H1 (cell line): ENCODE data around the gene BICDL1. TPM values are rescaled to one million over a fixed set of nuclear protein-coding genes. Genes with fewer than 3 reads are reported as not detected.

Experiments used
- CTCF ChIA-PET: fragments of 300-600 bp; sonication (Branson Sonifier 250); formaldehyde crosslinking; loops from one replicate; lab custom pipeline; 2021; ENCODE audit not compliant: partially characterized antibody; lab: Charles Lee
- POLR2A ChIA-PET: fragments of 300-600 bp; sonication (Branson Sonifier 250); formaldehyde crosslinking; loops from one replicate; lab custom pipeline; 2021; ENCODE audit warnings: inconsistent platforms; ENCODE audit not compliant: partially characterized antibody; lab: Charles Lee
- DNase-seq, 2 experiments: peaks; one replicate each; pipeline versions ENCODE4 v3.0.0 to v3.0.0-alpha.2; 2010 to 2022; ENCODE audit warnings: low spot score in 2 of 2, low read depth in 1 of 2, mixed read lengths in 1 of 2
- FAIRE-seq: peaks from 2 replicates; lab custom pipeline; 2011; peaks lifted over from hg19 to GRCh38; lab: Jason Lieb, UNC
- H2AFZ ChIP-seq: 2 replicates; pipeline ENCODE4 v1.8.1; 2012; ENCODE audit warnings: low read length, inconsistent platforms
- H2AK5ac ChIP-seq: 2 replicates; pipeline ENCODE4 v1.6.1; 2013; ENCODE audit warnings: low read depth, low read length
- H2BK120ac ChIP-seq: replicated peaks from 2 replicates; pipeline ENCODE3; 2013; ENCODE audit warnings: low read depth, low read length, inconsistent platforms
- H2BK12ac ChIP-seq: 2 replicates; pipeline ENCODE4 v1.6.1; 2013; ENCODE audit warnings: low read depth, low read length
- H2BK15ac ChIP-seq: 2 replicates; pipeline ENCODE4 v1.6.1; 2013; ENCODE audit warnings: low read length
- H2BK20ac ChIP-seq: 2 replicates; pipeline ENCODE4 v1.6.1; 2013; ENCODE audit warnings: low read length
- H2BK5ac ChIP-seq: 2 replicates; pipeline ENCODE4 v1.6.1; 2013; ENCODE audit warnings: low read depth, low read length
- H3K14ac ChIP-seq: 2 replicates; pipeline ENCODE4 v1.6.1; 2013; ENCODE audit warnings: inconsistent platforms; ENCODE audit not compliant: insufficient read length
- H3K18ac ChIP-seq: 2 replicates; pipeline ENCODE4 v1.6.1; 2013; ENCODE audit warnings: low read length; ENCODE audit errors: extremely low read depth
- H3K23ac ChIP-seq: 2 replicates; pipeline ENCODE4 v1.6.1; 2013; ENCODE audit warnings: inconsistent platforms; ENCODE audit not compliant: insufficient read length
- H3K23me2 ChIP-seq: 2 replicates; pipeline ENCODE4 v1.6.1; 2013; ENCODE audit warnings: low read depth, low read length
- H3K27ac ChIP-seq: 2 replicates; pipeline ENCODE4 v1.6.1; 2011; ENCODE audit warnings: low read depth, low read length, inconsistent platforms
- H3K27me3 ChIP-seq, 4 experiments: replicated peaks in 1 of 4; 1 replicate in 1 of 4; 2 replicates in 3 of 4; pipeline versions ENCODE4 v1.6.1 to v1.8.1; 2011 to 2013; ENCODE audit warnings: low read length in 3 of 4, mild to moderate bottlenecking in 3 of 4, inconsistent platforms in 2 of 4, mixed read lengths in 2 of 4, moderate library complexity in 1 of 4; ENCODE audit not compliant: control insufficient read depth in 3 of 4, insufficient read depth in 3 of 4; ENCODE audit errors: extremely low read depth in 1 of 4
- H3K36me3 ChIP-seq, 4 experiments: 2 replicates each; pipeline versions ENCODE4 v1.6.1 to v1.8.1; 2011 to 2013; ENCODE audit warnings: mild to moderate bottlenecking in 4 of 4, low read length in 3 of 4, moderate library complexity in 2 of 4, control low read depth in 1 of 4, inconsistent platforms in 1 of 4; ENCODE audit not compliant: insufficient read depth in 4 of 4, control insufficient read depth in 2 of 4
- H3K4ac ChIP-seq: replicated peaks from 2 replicates; pipeline ENCODE3; 2013; ENCODE audit warnings: low read length, low read depth, mixed read lengths, inconsistent platforms; ENCODE audit not compliant: insufficient read length
- H3K4me1 ChIP-seq, 4 experiments: replicated peaks in 1 of 4; 1 replicate in 1 of 4; 2 replicates in 3 of 4; pipeline versions ENCODE4 v1.6.1 to v1.8.1; 2011 to 2013; ENCODE audit warnings: low read length in 3 of 4, inconsistent platforms in 2 of 4, mixed read lengths in 1 of 4; ENCODE audit not compliant: insufficient read depth in 4 of 4, control insufficient read depth in 3 of 4
- H3K4me2 ChIP-seq, 2 experiments: 2 replicates each; pipeline versions ENCODE4 v1.6.1 to v1.8.1; 2011 to 2013; ENCODE audit warnings: low read depth in 2 of 2, low read length in 2 of 2, control low read depth in 1 of 2, inconsistent platforms in 1 of 2, mild to moderate bottlenecking in 1 of 2; ENCODE audit not compliant: insufficient read depth in 1 of 2
- H3K4me3 ChIP-seq, 4 experiments: fragments of 200-600, 300-600 bp in 1 of 4; sonication (generic), shearing (Covaris generic), sonication (Bioruptor Twin) in 1 of 4; 2 replicates each; pipeline versions ENCODE4 v1.5.1 to v1.8.1; 2011 to 2016; ENCODE audit warnings: low read length in 4 of 4, low read depth in 3 of 4, control low read depth in 2 of 4, inconsistent platforms in 2 of 4, mild to moderate bottlenecking in 2 of 4, mixed read lengths in 1 of 4, moderate library complexity in 1 of 4; ENCODE audit not compliant: insufficient read depth in 2 of 4; ENCODE audit errors: extremely low read depth in 1 of 4
- H3K56ac ChIP-seq: replicated peaks from 2 replicates; pipeline ENCODE3; 2013; ENCODE audit warnings: low read depth, mild to moderate bottlenecking, mixed read lengths, low read length, inconsistent platforms; ENCODE audit not compliant: insufficient read length
- H3K79me1 ChIP-seq: 2 replicates; pipeline ENCODE4 v1.6.1; 2013; ENCODE audit warnings: low read depth, low read length, control low read depth
- H3K79me2 ChIP-seq, 2 experiments: 2 replicates each; pipeline versions ENCODE4 v1.6.1 to v1.8.1; 2012 to 2013; ENCODE audit warnings: low read length in 2 of 2, mild to moderate bottlenecking in 2 of 2, inconsistent platforms in 1 of 2; ENCODE audit not compliant: insufficient read depth in 2 of 2, control insufficient read depth in 1 of 2
- H3K9ac ChIP-seq, 4 experiments: replicated peaks in 1 of 4; 1 replicate in 1 of 4; 2 replicates in 3 of 4; pipeline versions ENCODE4 v1.6.1 to v1.8.1; 2011 to 2013; ENCODE audit warnings: low read depth in 3 of 4, low read length in 3 of 4, control low read depth in 2 of 4, mild to moderate bottlenecking in 2 of 4, moderate library complexity in 2 of 4, inconsistent platforms in 1 of 4; ENCODE audit errors: extremely low read depth in 1 of 4
- H3K9me3 ChIP-seq, 2 experiments: 2 replicates each; pipeline versions ENCODE4 v1.6.1 to v1.8.1; 2012 to 2013; ENCODE audit warnings: mild to moderate bottlenecking in 2 of 2, moderate library complexity in 2 of 2, control low read depth in 1 of 2, inconsistent platforms in 1 of 2, low read depth in 1 of 2, low read length in 1 of 2, mixed read lengths in 1 of 2; ENCODE audit not compliant: insufficient read depth in 2 of 2
- H4K20me1 ChIP-seq, 2 experiments: replicated peaks in 1 of 2; 2 replicates each; pipeline versions ENCODE3 to v1.8.1; 2011 to 2013; ENCODE audit warnings: inconsistent platforms in 2 of 2, low read length in 2 of 2, mild to moderate bottlenecking in 1 of 2; ENCODE audit not compliant: insufficient read depth in 2 of 2, control insufficient read depth in 1 of 2
- H4K5ac ChIP-seq: 2 replicates; pipeline ENCODE4 v1.6.1; 2013; ENCODE audit warnings: low read length, low read depth, mixed read lengths, inconsistent platforms; ENCODE audit not compliant: insufficient read length
- H4K8ac ChIP-seq: 2 replicates; pipeline ENCODE4 v1.8.0; 2013; ENCODE audit warnings: mild to moderate bottlenecking, moderate library complexity, low read length, inconsistent platforms; ENCODE audit not compliant: insufficient read depth; ENCODE audit errors: extremely low read depth
- H4K91ac ChIP-seq: replicated peaks from 2 replicates; pipeline ENCODE3; 2013; ENCODE audit warnings: low read length, mixed read lengths, inconsistent platforms; ENCODE audit not compliant: insufficient read length
- CHD1 ChIP-seq: IDR thresholded peaks from 2 replicates; pipeline ENCODE4 v1.6.1; 2012; ENCODE audit warnings: low read depth, low read length, improper control_type of control experiment
- CHD2 ChIP-seq: IDR thresholded peaks from 2 replicates; pipeline ENCODE4 v1.6.1; 2012; ENCODE audit warnings: low read length, improper control_type of control experiment
- EP300 ChIP-seq, 2 experiments: IDR thresholded peaks; 1 replicate in 1 of 2; 2 replicates in 1 of 2; pipeline ENCODE4 v1.6.1; 2011 to 2012; ENCODE audit warnings: low read depth in 2 of 2, low read length in 2 of 2, mild to moderate bottlenecking in 2 of 2, borderline replicate concordance in 1 of 2, inconsistent platforms in 1 of 2, moderate library complexity in 1 of 2
- FOSL1 ChIP-seq: IDR thresholded peaks from 2 replicates; pipeline ENCODE4 v1.6.1; 2011; ENCODE audit warnings: mild to moderate bottlenecking, low read depth, low read length, moderate library complexity; ENCODE audit not compliant: insufficient read depth
- JUN ChIP-seq: IDR thresholded peaks from 2 replicates; pipeline ENCODE4 v1.6.1; 2011; ENCODE audit warnings: low read depth, mild to moderate bottlenecking, improper control_type of control experiment, low read length
- MAX ChIP-seq: IDR thresholded peaks from 2 replicates; pipeline ENCODE4 v1.6.1; 2012; ENCODE audit warnings: inconsistent platforms
- SAP30 ChIP-seq: fragments of 300-600 bp; sonication (generic); IDR thresholded peaks from 2 replicates; pipeline ENCODE4 v1.7.1; 2012; ENCODE audit warnings: low read length, moderate library complexity, mild to moderate bottlenecking, inconsistent platforms; ENCODE audit not compliant: insufficient read depth, insufficient replicate concordance
- SIRT6 ChIP-seq: IDR thresholded peaks from one replicate; pipeline ENCODE4 v1.7.1; 2012; ENCODE audit warnings: low read length, inconsistent platforms
- USF2 ChIP-seq: IDR thresholded peaks from 2 replicates; pipeline ENCODE4 v1.6.1; 2011; ENCODE audit warnings: low read length, improper control_type of control experiment
- WGBS, 2 experiments: shearing (Covaris generic) in 1 of 2; methylation state at CpG; one replicate each; pipeline versions ENCODE4 v1.1.6 to v1.1.7; 2013 to 2015; ENCODE audit warnings: low lambda C conversion rate in 2 of 2, mixed read lengths in 2 of 2, inconsistent platforms in 1 of 2, low coverage in 1 of 2, missing lambda C conversion rate in 1 of 2; ENCODE audit not compliant: insufficient replicate concordance in 2 of 2, insufficient coverage in 1 of 2, insufficient read length in 1 of 2; ENCODE audit errors: extremely low coverage in 1 of 2, missing lambda C conversion rate in 1 of 2; 5-methylcytosine and 5-hydroxymethylcytosine counted together
- polyA plus RNA-seq, 7 experiments: library from polyadenylated mRNA; depleted of rRNA in 3 of 7; stranded (reverse) in 5 of 7; unstranded in 2 of 7; fragments of >200 nt in 5 of 7; fragments of 200-250 nt in 2 of 7; gene quantifications; 1 replicate in 5 of 7; 2 replicates in 1 of 7; 4 replicates in 1 of 7; pipeline versions ENCODE4 v1.2.1 to v1.2.3, GENCODE V29; 2011 to 2013; ENCODE audit warnings: missing spikeins in 2 of 7, mixed read lengths in 2 of 7
- total RNA-seq: library from RNA; stranded (reverse); fragmentation: NEBNext Ultra II Directional; extraction: Animal tissue kit (Norgen Biotek cat#: 25700); gene quantifications from 2 replicates; pipeline ENCODE4 v1.2.1, GENCODE V29; 2021

BICDL1 gene
- total and polyA plus RNA-seq, 2 of the 8 experiments (the other 6 are each of a cell fraction or from before 2014, with no cell fraction given): 17.2 to 25.9 TPM

- Histone ChIP-seq H3K9me3 (no peaks in the 10 kb centered on the region), H3K23ac (no peak overlapping the region), H2BK120ac (no peak overlapping the region), H4K5ac (no peak overlapping the region), H3K4me3 (no peak overlapping the region), H2BK5ac (no peak overlapping the region), H2BK20ac (no peak overlapping the region), H3K18ac (no peak overlapping the region), H2AFZ (no peak overlapping the region), H3K56ac (no peak overlapping the region), H3K79me1 (0 out of 2 replicates have a peak, but pooled peaks cover 3% of the 10 kb centered on the region), H2BK15ac (no peak overlapping the region), H3K79me2 (no peaks in the 10 kb centered on the region), H3K27me3 (no peaks in the 10 kb centered on the region; a peak in 2 of 7 replicates), H3K27ac (no peak overlapping the region), H3K4ac (no peak overlapping the region), H3K9ac (no peak overlapping the region), H3K36me3 (no peaks in the 10 kb centered on the region; a peak in 1 of 8 replicates), H2BK12ac (no peak overlapping the region), H4K20me1 (peaks cover 0 to 8% of the 10 kb centered on the region in 2 experiments), H4K8ac (no peak overlapping the region), H2AK5ac (no peak overlapping the region), H3K4me2 (no peak overlapping the region), H3K14ac (no peak overlapping the region), H3K4me1 (peaks cover 6 to 11% (median 9%) of the 10 kb centered on the region in 4 experiments), H4K91ac (no peak overlapping the region), H3K23me2 (peaks cover 8% of the 10 kb centered on the region)
- 94% methylated on average over 5 of the region's 5 CpGs; no CpG with 5 or more reads in 1 of the 2 experiments for WGBS, 2 experiments
- ChIA-PET CTCF (interaction anchor here (1.4 kb wide), 1 partner anchor 95 kb away, joined by 4 read pairs; no protein-coding TSS in a partner anchor), POLR2A (no interaction called here)
- FAIRE-seq (no peak), DNase-seq (no peak)
- TF ChIP-seq CHD1 (no peak), USF2 (no peak), SIRT6 (no peak), JUN (no peak), MAX (no peak), FOSL1 (no peak), EP300 (IDR thresholded peaks at IDR 0.05; ENCODE audit: borderline replicate concordance in 1 of 2, low read depth in 2 of 2, low read length in 2 of 2) (no peak), SAP30 (no peak), CHD2 (no peak)
Measured at GRCh38 chr12:119992129-119992705, 3.2 kb downstream of the BICDL1 start.
